ENCODE results near the gene MPHOSPH6.
"Not testable (repeated sequence)": the region's sequence is repeated elsewhere in the genome, so short reads cannot be mapped to it uniquely, and the experiment has no call there.

MPHOSPH6 gene

DNA sequence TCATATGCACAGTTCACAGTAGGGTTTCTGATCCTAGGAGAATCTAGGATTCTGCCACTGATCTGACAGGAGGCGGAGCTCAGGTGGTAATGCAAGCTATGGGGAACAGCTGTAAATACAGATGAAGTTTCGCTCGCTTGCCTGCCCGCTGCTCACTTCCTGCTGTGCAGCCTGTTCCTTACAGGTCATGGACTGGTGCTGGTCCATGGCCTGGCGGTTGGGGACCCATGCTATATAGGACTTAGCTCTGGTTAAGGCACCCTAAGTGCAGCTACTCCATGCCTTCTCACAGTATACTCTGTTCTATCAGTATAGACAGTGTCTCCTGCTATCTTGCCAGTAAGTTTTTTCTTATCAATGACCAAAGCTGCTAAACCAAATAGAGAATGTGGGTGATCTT is 2.4 kb downstream of the MPHOSPH6 start:
- no peak for DNase-seq

DNA sequence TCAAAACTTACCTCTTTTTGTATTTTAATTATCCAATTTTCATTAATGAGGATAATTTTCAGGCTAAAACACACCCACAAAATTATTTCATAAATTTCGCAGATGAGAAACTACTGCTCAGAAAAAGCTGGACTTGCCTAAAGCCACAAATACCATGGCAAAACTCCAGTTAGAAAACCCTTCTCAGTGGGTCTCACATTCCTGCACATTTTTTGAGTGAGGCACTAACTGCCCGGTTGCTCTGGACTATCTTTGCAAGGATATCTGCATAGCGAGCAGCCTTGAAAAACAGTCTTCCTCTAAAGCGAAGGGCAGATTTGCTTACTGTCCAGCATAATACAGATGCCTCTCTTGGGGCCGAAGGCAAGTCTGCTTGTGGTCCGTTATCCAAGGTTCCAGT is 9.8 kb downstream of the MPHOSPH6 start:
- no peak for DNase-seq

DNA sequence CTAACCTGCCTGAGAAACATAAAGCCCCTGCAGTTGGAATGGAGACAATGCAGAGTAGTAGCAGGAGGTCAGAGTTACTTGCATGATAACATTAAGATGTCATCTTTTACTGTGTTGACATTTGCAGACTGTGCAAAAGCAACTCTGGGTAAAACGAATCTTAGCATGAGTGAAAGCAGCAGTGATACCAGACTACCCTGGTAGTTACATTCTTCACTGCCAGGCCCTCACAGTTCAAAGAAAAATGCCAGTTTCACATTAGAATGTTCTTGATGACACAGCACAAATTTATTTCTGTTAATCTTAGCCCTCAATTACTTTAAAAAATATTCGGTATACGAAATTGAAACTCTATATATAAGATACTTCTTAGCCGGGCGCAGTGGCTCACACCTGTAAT is 12.2 kb downstream of the MPHOSPH6 start:
- no peak for DNase-seq

DNA sequence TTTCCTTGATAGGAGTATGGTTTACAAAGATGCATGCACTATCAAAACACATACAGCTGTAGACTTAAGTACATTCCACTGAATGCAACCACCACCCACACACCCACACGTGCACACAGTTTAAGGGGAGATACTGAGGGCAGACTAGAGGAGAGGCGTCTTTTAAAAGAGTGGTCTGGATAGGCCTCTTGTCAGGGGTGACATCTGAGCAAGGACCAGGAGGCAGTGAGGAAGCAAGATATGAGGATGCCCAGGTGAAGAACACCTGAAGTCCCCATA is 12.6 kb downstream of the MPHOSPH6 start:
- no peak for DNase-seq

DNA sequence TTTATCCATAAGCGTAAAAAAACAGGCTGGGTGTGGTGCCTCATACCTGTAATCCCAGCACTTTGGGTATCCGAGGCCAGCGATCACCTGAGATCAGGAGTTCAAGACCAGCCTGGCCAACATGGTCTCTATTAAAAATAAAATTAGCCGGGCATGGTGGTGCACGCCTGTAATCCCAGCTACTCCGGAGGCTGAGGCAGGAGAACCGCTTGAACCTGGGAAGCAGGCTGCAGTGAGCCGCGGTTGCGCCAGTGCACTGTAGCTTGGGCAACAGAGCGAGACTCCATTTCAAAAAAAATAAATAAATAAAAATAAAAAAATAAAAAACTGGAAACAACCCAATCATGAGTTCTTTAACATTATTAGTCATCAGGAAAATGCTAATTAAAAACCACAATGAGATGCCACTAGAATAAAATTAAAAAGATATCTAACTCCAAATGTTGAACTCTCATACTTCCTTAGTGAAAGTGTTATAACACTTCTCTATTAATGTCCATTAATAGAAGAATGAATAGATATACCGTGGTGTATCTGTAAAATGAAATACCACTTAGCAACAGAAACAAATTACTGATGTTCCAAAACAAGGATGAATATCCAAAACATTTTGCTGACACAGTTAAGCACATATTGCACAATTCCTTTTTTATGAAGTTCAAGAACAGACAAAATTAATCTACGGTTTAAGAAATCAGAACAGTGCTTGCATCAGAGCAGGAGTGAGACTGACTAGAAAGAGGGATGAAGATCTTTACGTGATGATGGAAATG is 13.1 kb downstream of the MPHOSPH6 start:
- DNase-seq, result no peak

DNA sequence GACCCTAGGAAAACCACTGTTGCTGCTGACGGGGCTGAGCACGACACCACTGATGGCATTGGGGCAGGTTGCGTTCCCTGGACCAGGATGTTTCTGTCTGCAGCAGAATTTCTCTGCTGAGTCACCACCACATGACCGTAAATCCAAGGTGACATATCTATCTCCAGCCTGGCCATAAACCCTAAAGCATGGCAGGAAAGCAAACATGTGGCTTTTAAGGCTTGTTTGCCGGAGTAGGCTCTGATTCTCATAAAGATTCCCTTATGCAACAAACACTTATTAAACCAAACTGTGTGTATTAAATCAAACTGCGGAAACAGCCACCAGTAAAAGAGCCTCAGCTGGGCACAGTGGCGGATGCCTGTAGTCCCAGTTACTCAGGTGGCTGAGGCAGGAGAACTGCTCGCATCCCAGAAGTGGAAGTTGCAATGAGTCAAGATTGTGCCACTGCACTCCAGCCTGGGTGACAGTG is 17.3 kb downstream of the MPHOSPH6 start:
- no peak for DNase-seq

DNA sequence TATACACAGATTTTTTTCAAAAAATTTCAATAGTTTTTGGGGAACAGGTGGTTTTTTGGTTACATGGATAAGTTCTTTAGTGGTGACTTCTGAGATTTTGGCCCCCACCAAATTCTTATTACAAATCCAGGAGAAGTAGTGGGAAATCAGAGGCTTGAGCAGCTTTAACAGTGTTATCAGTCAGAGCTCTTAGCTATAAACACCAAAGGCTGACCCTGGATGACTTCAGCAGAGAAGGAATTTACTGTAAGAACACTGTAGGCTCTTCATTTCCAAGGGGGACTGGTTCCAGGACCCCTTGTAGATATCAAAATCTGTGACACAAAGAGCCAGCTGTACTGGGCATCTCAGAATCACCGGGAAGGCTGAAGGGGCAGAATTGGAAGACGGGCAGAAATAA is 17.8 kb downstream of the MPHOSPH6 start:
- DNase-seq, result no peak

DNA sequence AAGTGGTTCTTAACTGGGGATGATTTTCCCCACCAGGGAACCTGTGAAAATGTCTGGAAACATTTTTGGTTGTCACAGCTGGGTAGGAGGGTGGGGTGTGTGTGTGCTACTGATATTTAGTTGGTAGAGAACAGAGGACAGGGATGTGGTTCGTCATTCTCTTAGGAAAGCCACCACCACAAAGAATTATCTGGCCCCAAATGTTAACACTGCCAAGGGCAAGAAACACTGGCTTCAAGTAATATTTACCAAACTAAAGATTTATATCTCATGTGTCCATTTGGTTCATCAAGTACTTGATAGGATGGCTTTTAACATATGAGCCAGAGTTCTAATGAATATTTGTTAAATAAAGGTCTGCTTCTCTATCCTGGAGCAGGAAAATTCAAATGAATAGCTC is 19.5 kb downstream of the MPHOSPH6 start:
- no peak for DNase-seq

DNA sequence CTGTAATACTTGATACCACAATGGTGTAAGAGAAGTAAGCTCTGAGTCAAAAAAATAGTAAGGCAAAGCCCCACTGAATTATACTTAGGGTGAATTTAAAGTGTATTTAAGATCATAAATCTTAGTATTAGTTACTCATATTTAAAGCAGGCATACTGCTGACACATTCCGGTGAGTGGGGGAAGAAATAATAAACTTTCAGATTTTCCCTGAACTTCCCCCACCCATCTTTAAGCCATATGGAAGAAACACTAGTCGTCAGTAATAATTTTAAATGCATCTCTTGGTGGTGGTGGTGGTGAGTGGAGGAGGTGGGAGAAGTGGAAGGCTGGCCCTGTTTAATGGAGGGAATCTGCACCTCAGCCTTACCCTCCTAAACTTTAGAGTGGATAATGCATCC is 20.5 kb downstream of the MPHOSPH6 start:
- no peak for DNase-seq

DNA sequence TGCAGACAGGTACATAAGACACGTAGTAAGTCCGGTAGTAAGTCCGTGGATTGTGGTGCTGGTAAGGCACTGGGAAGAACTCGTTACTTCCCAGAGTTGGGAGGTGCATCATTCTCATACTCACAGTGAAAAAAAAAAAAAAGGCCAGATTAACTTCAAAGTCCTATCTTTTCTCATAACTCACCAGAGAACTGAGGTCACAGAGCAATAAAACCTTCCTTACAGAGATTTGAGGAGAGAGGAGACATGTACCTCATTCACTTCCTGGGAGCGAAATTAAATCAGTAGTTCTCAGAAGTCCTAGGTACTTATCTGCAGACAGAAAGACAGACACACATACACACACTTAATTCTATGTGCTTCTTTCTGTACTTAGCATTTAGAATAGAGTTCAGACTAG is 22.5 kb downstream of the MPHOSPH6 start:
- DNase-seq, result no peak

DNA sequence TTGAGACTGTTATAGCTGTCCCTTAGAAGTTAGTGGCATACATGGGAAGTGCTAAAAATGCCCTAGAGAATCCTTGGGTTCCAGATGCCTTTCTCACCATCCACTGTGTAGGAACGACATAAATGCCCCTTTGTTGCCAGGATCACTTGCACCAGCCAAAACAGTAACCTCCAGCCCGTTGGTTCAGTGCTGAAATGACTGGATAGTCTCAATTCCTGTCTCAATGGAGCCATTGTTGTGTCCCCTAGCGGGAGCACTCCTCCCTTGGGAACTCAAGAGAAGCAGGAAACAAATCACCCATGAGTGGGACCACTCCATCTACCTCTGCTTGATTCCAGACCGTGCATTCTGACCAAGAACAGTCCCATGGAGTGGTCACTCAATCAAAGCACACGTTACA is 23.1 kb downstream of the MPHOSPH6 start:
- DNase-seq, result no peak

DNA sequence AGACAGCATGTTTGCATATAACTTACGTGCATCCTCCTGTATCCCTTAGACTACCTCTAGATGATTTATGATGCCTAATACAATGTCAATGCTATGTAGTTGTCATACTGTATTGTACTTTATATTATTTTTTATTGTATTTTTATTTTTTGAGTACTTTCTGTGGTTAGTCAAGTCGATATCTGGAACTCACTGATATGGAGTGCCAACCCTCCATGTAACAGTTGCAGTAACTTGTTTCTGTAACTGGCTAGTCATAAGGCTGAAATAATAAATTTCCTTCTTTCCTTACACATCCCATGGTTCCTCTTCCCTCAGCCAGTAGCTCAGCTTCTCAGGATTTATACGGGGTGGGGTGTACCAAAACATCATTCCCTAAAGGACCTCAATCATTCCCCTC is 23.5 kb downstream of the MPHOSPH6 start:
- DNase-seq, result no peak

DNA sequence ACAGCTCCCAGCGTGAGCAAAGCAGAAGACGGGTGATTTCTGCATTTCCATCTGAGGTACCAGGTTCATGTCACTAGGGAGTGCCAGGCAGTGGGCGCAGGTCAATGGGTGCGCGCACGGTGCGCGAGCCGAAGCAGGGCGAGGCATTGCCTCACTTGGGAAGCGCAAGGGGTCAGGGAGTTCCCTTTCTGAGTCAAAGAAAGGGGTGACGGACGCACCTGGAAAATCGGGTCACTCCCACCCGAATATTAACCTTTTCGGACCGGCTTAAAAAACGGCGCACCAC is 30.8 kb downstream of the MPHOSPH6 start:
- not testable (repeated sequence) for DNase-seq

DNA sequence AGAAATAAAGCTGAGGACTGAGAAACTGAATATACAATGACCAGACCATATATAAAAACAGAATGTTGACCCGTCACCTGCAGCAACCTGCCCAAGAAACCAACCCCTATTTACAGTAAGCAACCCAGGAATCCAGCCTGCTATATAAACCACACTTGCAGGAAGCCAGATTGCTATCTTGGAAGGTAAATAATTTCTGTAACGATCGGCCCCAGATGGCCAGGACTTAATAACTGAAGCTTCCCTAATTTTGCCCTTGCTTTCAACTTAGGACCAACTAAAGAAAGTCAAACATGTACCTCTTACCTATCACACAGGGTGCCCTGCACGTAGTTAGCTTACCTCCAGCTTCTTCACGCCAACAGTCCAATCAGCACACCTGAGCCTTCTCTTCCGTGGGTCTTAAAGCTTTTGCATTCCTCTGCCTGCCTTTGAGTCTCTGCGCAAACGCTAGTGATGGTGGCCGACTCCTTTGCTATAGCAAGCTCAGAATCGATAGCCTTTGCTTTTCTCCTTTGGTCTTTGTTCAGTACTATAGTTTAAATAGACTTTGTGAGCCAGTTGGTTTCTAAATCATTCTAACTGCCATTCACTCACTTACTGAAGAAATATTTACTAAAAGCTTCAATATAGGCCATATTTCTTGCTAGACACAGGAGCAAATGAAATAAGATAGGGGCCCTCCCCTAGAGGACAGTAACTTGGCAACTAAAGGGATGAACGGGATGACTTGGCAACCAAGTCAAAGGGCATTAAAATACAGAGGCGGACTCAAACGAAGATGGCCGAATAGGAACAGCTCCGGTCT is 31.3 kb downstream of the MPHOSPH6 start:
- DNase-seq, result no peak

DNA sequence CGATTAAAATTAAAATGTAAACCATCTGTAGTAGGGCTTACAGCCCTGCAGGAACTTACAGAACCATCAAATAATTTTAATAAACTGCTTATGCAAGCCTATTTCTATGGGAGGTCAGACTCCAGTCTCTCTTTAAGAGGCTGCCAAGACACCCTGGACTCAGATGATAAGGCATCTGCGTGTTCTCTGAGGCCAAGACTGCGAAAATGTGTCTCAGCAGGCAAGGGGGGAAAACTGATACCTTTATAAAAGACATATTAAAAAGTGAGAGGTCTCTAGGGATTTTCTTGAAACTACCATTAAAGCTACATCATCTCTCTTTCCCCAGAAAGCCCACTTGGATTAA is 32.2 kb downstream of the MPHOSPH6 start:
- DNase-seq, result no peak

DNA sequence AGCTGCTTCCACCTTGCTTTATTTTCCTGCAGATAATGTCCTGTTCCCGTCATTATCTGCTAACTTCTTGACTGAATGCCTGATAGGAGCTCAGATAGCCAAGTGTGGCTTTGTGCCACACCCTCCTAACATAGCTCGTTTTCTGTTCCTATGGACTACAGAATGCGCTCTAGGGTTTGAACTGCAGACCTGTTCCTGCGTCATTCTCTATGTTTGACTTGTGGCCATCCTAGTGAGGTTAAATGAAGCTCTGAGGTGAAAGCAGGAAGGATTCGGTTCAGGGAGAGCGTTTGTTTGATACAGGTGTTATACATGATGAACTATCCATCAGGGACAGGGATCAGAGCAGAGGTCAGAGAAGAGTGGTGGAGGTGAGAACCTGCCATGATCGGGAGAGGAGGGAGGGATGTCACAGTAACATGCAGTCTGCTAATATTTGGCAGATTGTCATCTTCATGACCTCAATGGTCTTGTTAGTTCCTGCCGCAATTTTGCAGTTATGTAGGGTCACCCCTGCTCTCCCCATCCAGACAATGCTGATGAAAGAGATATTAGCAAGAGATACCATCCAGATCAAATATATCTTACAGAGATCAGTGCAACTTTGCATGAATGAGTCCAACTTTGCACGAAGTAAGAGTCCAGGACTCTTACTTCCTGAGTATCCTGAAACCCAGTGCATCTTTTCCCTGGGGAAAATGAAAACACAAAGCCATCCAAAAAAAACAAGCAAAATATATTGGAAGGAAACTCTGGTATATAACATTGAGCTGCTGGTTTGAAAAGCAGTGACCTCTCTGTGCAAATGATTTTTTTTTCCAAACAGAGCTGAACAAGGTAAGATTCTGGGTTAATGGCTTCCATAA is 32.8 kb downstream of the MPHOSPH6 start:
- DNase-seq, result no peak

DNA sequence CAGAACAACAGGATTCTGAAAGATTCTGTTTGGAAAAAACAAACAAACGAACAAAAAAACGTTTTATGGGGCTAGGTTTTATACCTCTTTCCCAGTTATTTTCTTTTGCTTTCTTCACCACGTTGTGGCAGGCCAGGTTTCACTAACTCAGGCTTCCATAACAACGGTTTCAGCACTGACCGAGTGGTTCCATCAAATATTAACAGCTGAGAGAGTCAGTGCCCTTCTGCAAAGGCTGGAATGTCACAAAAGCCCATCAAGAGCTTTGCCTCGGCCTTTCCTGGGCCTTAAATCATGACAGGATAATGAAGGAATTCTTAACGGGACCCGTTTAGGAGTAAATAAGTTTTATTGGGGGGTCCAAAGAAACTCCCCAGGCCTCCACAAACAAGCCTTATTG is 34.2 kb downstream of the MPHOSPH6 start:
- no peak for DNase-seq

DNA sequence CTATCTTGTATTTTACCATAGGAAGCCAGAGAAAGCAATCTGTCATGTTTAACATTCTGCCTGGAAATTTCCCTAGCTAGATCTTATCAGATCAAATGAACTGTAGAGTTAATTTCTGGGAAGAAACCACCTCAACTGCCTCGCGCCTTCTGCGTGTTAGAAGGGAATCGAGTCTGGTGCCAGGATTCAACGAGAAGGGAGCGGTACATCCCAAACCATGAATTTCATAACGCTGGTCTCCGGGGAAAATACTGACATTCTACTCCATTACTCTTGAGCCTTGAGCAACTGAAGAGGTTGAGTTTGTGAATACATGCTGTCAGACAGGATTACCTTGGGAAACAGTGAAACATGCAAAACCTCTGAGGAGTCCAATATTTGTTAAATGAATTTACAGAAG is 35.2 kb downstream of the MPHOSPH6 start:
- DNase-seq, result no peak

DNA sequence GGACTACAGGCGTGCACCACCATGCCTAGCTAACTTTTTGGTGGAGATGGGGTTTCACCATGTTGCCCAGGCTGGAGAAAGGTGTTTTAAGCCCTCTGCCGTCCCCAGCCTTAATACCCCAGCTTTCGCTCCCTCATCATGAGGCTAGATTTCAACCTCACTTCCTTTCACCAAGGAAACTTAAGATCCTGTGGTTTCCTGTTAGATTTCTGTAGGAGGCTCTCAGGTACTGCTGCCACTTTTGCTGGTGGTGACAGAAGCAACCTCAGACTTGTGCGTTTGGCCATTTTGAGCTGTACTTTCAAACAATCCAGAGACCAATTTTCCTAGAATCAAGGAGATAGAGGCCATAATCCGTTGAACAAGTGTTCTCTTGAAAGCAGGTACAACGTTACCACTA is 36.2 kb downstream of the MPHOSPH6 start:
- DNase-seq, result no peak

DNA sequence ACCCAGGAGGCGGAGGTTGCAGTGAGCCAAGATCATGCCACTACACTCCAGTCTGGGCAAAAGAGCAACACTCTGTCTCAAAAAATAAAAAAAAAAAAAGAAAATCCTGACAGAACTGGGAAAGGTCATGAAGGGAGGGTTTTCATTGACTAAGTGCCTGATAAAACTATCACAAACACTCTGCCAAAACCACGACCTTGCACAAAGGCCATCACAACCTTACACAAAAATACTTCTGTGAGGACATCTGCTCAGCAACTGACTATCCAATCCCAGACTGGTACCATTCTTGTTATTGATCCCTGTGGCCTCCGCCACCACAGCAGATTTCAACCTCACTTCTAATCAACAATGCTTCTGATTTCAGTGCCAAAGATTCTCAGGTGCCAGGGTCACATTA is 40.1 kb downstream of the MPHOSPH6 start:
- DNase-seq, result no peak

DNA sequence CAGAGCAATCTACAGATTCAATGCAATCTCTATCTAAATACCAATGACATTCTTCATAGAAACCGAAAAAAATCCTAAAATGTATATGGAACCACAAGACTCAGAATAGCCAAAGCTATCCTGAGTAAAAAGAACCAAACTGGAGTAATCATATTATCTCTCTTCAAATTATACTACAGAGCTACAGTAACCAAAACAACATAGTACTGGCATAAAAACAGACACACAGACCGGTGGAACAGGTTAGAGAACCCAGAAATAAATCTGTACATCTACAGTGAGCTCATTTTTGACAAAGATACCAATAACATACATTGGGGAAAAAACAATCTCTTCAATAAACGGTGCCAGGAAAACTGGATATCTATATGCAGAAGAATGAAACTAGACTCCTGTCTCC is 45.4 kb downstream of the MPHOSPH6 start:
- DNase-seq, result no peak

DNA sequence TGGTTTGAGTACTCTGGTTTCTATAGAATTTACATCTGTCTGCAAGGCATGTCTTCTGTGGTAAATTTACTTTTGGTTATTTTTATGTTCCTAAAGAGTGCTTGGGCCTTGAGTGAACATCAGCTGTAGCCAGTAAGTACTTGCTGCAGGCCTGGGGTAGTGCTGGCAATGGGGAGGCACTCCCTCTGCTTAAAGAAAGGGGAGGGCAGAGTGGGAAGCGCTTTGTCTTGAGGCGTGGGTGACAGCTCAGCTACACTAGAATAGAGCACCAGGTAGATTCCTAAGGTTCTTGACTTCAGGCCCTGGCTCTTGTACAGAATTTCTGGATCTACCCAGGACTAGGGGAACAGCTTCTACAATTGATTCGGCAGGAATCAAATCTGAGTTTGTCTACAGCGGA is 50.6 kb downstream of the MPHOSPH6 start:
- DNase-seq, result peak; percentile 24

DNA sequence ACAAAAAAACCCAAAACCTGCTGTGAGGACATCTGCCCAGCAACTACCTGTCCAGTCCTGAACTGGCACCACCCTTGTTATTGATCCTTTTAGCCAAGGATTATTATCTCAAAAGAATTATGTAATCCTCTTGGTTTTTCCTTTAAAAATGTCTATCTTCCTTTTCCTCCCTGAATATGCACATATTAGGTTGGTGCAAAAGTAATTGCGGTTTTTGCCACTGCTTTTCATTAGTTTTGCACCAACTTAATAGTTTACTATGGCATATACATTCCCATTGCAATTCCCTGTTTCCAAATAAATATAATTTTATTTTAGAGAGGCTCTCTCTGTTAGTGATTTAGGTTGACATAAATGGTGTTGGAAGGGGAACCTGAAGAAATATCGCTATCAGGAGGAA is 51.3 kb downstream of the MPHOSPH6 start:
- no peak for DNase-seq

DNA sequence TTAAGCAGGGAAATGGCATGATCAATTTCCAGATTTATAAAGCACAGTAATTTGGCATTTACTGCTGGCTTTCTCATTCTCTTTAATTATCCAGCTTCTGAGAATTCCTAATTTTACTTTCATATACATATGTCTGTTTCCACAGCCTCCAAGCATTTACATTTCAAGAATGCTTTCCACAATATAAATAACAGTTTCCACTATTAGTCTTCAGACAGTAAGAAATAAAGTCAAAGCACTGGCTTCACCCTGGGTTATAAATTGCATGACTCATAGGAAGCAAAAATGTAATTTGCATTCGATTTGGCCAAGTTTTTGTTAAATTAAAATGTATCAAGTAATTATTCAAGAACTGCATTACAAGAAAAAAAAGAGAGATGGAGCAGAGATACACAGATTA is 53.5 kb downstream of the MPHOSPH6 start:
- DNase-seq, result no peak
